NCI-H1048 (cell line): Measurements from ENCODE around the gene CUX1.
"Not testable (repeated sequence)": the region's sequence is repeated elsewhere in the genome, so short reads cannot be mapped to it uniquely, and the experiment has no call there.

ENCODE experiments used
- DNase-seq: peaks from one replicate; lab custom pipeline; 2025; lab: John Stamatoyannopoulos, UW

Gene CUX1

GRCh38 chr7:102215256-102215655, 397.8 kb downstream of the CUX1 start:
- DNase-seq, result no peak

- no peak for DNase-seq
Measured at GRCh38 chr7:102215711-102216110, 398.3 kb downstream of the CUX1 start.

- no peak for DNase-seq
Measured at GRCh38 chr7:102216573-102217314, 399.3 kb downstream of the CUX1 start.

DNA sequence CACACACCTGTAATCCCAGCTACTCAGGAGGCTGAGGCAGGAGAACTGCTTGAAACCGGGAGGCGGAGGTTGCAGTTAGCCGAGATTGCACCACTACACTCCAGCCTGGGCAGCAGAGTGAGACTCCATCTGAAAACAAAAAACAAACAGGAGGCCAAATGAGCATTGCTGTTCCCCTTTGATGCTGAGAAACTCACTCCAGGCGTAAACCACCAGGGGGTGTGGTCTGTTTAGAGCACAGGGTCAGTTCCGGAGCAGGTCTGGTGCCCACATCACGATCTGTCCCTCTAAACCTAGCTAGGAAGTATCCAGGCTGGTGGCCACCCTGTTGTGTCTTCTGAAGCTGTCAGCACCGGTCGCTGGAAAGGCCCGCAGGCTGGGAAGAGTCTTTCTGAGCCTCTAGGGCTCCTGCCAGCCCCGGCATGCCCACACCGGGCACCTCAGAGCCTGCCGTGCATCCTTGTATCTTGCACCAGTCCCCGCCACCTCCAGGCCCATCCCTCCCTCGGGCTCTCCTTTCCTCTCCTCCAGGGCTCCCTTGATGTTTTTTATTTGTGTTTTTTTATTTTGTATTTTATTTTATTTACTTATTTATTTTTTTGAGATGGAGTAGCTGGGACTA, 402.9 kb downstream of the CUX1 start:
- DNase-seq, result no peak

DNA sequence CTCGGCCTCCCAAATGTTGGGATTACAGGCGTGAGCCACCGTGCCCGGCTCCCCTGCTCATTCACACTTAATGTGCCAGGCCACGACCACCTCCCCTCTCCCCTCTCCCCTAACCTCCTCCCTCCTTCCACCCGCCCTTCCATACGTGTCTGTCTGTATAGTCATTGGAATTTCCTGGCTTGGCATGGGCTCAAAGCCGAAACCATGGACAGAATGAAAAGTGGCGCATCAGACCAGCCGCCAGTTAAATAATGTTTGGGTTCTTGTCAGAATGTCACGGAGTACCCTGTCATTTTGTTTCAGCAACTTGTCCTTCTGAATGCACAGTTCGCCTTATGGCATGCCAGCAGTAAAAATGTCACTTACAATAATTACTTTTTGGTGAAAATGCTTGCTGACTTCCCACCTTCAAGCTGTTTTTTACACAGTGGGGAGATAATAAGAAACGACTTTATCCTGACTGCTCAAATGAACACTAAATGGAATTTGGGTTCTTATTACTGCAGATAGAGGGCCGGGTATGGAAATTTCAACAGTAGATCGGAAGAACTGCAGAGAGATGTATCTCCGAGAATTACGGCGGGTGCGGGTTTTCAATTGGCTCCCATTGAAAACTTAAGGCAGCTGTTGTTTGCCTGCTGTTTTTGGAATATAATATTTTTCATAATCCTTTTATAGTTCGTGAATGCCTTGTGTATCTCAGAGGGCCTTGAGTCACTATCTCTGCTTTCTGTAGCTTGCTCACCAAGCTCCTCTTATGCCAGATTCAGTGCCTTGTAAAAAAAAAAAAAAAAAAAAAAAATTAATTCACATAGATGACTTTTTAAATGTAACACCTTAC, 403.8 kb downstream of the CUX1 start:
- no peak for DNase-seq

DNA sequence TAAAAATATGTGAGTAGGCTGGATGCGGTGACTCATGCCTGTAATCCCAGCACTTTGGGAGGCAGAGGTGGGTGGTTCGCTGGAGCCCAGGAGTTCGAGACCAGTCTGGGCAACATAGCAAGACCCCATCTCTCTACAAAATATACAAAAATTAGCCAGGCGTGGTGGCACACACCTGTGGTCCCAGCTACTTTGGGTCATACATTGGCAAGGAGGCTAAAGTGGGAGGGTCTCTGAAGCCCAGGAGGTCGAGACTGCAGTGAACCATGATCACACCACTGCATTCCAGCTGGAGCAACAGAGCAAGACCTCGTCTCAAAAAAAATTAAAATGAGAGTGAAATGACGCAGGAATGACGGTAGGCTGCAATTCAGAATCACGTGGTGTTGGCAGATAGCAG, 404.5 kb downstream of the CUX1 start:
- no peak for DNase-seq

- no peak for DNase-seq
Measured at GRCh38 chr7:102222445-102222844, 405.0 kb downstream of the CUX1 start.

- DNase-seq, result no peak
Measured at GRCh38 chr7:102223184-102223583, 405.8 kb downstream of the CUX1 start.

DNA sequence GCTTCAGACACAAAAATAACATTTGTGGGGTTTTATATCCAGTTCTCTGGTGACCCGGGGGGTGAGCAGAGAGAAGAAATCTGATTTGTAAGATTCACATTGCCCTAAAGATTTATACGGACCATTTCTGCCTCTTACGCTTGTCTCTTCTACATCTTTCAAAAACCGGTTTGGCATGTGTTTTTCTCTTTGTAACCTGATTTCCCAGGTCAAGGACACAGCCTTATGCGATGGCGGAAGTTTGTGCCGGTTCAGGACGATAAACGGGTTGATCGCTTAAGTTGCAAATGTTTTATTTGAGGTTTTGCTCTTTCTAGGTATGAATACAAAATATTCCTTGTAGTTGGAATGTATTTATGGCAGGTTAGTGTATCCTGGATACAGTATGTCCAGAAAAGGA, 407.6 kb downstream of the CUX1 start:
- no peak for DNase-seq

DNA sequence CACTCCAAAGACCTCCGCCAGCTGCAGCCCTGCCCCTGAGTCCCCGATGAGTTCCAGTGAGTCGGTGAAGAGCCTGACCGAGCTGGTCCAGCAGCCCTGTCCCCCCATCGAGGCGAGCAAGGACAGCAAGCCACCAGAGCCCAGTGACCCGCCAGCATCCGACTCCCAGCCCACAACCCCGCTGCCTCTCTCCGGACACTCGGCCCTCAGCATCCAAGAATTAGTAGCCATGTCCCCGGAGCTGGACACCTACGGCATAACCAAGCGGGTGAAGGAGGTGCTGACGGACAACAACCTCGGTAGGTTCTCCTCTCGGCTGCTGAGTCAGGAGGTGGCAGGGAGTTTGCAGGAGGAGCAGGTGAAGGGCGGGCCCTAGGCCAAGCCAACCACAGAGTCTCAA, 409.9 kb downstream of the CUX1 start:
- DNase-seq, result no peak

- DNase-seq, result no peak
Measured at GRCh38 chr7:102228935-102229334, 411.5 kb downstream of the CUX1 start.

- not testable (repeated sequence) for DNase-seq
Measured at GRCh38 chr7:102230162-102230561, 412.7 kb downstream of the CUX1 start.

DNA sequence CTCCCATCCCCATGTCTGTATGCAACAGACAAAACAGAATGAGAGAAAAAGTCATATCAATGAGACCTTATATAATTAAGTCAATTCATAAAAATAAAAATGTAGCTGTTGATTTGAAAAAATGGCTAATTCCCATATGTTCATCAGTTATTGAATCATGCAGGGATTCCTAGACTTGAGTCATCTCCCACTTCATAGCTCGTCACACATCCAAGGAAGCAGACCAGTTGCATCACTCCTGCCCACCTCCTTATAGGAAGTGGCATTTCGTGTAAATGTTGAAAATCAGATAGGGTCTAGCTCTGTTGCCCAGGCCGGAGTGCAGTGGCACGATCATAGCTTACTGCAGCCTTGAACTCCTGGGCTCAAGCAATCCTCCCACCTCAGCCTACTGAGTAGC, 413.2 kb downstream of the CUX1 start:
- DNase-seq, result no peak

DNA sequence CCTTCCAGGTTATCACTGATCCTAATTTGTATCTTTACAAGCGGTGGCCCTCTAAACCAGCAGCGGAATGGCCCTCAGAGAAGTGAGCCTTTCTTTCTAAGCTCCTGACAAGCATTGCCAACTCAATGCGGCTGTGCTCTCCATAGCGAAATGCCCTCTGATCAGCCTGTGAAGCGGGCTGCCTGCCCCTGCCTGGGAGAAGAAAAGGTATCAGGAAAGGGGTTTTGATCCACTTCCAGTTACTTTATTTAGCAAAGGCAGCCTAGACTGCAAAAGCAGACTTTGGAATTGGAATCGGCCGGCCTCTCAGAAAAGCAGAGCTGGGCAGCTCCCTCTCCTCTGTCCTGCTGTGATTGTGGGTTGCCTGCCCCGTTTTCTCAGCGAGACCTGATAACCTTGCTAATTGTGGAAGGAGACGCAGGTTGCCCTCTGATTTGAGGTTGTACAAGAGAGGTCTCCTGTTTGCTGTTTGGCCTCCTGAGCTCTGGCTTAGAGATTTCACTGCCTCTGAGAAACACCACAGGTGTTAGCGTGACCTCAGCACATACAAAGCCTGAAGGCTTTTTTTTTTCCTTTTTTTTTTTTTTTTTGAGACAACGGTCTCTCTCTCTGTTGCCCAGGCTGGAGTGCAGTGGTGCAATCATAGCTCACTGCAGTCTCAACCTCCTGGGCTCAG, 415.3 kb downstream of the CUX1 start:
- DNase-seq, result no peak

DNA sequence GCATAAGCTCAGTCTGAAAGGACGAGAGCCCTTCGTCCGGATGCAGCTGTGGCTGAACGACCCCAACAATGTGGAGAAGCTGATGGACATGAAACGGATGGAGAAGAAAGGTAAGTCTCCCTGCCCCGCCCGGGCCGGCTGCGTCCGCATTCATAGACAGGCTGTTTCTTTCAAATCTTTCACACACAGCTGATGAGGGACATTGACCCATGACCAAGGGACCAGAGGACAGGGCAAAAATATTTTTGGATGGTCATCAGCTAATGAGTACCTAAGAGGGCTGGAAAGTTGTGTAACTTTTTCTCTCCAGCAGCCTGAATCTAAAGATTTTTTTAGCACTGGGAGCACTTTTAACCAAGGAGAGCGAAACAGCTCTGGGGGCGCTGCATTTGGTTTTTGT, 416.7 kb downstream of the CUX1 start:
- DNase-seq, result no peak

- no peak for DNase-seq
Measured at GRCh38 chr7:102234801-102235550, 417.6 kb downstream of the CUX1 start.

DNA sequence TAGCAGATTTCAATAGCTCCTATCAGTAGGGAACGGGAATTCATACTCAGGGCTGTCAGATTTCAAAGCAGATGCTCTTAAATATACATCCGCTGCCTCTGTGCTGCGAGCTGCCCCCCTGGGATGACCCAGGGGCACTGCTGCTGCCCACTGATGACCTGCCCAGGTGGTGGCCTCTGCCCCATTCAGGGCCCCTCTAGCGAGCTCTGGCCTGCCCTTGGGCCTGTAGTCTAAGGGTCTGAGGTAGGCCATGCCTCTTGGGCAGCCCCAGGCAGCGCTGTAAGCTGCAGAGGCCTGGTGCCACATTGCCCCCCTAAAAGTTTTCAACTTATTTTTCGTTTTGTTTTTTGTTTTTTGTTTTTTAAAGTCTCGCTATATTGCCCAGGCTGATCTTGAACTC, 418.7 kb downstream of the CUX1 start:
- DNase-seq, result no peak

- no peak for DNase-seq
Measured at GRCh38 chr7:102236592-102237287, 419.3 kb downstream of the CUX1 start.

DNA sequence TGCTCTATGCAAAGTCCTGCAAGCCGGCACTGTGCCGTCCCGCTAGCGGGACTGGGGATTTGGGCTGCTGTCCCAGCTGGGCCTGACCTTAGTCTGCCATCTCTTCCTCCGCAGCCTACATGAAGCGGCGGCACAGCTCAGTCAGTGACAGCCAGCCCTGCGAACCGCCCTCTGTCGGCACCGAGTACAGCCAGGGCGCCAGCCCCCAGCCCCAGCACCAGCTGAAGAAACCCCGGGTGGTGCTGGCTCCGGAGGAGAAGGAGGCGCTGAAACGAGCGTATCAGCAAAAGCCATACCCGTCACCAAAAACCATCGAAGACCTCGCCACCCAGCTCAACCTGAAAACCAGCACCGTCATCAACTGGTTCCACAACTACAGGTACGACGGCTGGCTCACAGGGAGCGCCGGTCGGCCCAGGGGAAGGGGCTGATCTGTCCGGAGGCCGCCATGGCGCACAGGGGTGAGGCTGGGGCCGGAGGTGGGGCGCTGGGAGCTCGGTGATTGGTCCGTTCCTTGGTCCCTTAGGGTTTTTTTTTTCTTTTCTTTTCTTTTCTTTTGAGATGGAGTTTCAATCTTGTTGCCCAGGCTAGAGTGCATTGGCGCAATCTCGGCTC, 421.9 kb downstream of the CUX1 start:
- DNase-seq, result no peak

DNA sequence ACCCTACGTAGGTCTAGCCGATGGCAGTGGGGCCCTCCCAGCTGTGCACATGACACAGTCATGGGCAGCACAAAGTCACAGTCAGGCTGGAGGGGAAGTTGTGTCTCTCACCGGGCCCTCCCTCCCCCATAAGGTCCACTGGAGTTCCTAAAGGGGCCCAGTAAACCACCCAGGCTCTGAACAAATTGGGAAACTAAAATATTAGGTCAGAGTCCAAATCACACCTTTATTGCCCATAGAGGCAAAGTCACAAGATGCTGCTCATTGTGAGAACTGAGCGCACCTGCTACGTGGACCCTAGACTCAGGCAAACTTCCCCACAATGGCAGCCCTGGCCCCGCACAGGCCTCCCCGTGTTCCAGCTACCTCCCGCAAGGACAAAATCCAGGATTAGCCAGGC, 424.0 kb downstream of the CUX1 start:
- DNase-seq, result no peak

DNA sequence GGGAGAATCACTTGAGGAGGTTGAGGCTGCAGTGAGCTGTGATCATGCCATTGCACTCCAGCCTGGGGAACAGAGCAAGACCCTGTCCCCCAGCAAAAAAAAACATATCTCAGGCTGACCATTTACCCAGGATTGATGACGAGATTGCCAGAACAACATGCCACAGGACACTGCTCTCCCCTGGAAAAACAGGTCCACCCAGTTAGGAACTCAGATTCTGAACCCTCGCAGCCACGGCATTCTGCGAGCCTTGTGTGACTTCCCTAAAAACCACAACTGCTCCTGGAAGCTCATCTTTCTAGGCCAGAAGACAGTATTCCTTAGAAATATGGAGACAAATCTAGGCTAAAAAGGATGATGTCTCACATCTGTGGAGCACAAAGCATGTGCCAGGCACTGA, 427.2 kb downstream of the CUX1 start:
- DNase-seq, result no peak
